IPS-15b (cell line): Measurements from ENCODE around the gene CDH5.

Source experiments
- H3K27me3 ChIP-seq: one replicate; pipeline ENCODE4 v1.6.1; 2013; ENCODE audit warnings: low read length; ENCODE audit not compliant: control insufficient read depth, insufficient read depth
- H3K36me3 ChIP-seq: one replicate; pipeline ENCODE4 v1.6.1; 2013; ENCODE audit warnings: low read length; ENCODE audit not compliant: control insufficient read depth, insufficient read depth
- H3K4me1 ChIP-seq: one replicate; pipeline ENCODE4 v1.6.1; 2013; ENCODE audit warnings: mild to moderate bottlenecking, low read length; ENCODE audit not compliant: control insufficient read depth, insufficient read depth
- H3K4me3 ChIP-seq: one replicate; pipeline ENCODE4 v1.5.1; 2013; ENCODE audit warnings: low read depth, low read length
- H3K9ac ChIP-seq: one replicate; pipeline ENCODE4 v1.6.1; 2013; ENCODE audit warnings: low read depth, mild to moderate bottlenecking, low read length
- H3K9me3 ChIP-seq: one replicate; pipeline ENCODE4 v1.6.1; 2013; ENCODE audit warnings: mild to moderate bottlenecking, low read length; ENCODE audit not compliant: control insufficient read depth, insufficient read depth

Gene CDH5

DNA sequence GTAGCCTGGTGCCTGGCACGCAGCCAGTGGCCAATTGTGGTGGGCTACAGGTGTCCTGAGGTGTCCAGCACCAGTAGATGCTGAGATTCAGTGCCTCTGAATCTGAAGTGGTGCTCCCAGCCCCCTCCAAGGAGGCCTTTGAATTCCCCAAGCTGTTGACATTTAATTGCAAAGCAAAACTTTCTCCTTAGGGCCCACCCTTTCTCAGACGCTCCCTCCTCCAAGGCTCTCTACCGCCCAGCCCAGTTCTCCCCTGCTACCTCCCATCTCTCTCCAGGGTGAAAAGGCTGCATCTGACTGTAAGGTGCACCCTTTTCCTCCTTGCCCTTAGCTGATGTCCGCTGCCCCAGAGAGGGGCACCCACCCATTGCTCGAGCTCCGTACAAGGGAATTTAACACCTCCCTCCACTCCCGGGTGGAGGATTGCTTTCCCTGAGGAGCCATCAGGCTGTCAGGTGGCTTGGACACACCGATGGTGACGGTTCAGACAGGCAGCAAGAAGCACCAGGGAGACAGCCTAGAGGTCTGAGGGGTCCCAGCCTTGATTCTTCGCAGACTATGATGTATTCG, 62.3 kb downstream of the CDH5 start:
- Histone ChIP-seq H3K36me3 (no peaks in the 10 kb centered on the region), H3K27me3 (peaks cover 80% of the 10 kb centered on the region), H3K9ac (no peak overlapping the region), H3K9me3 (no peaks in the 10 kb centered on the region), H3K4me1 (peaks cover 9% of the 10 kb centered on the region), H3K4me3 (peak overlapping the region; percentile 63)

DNA sequence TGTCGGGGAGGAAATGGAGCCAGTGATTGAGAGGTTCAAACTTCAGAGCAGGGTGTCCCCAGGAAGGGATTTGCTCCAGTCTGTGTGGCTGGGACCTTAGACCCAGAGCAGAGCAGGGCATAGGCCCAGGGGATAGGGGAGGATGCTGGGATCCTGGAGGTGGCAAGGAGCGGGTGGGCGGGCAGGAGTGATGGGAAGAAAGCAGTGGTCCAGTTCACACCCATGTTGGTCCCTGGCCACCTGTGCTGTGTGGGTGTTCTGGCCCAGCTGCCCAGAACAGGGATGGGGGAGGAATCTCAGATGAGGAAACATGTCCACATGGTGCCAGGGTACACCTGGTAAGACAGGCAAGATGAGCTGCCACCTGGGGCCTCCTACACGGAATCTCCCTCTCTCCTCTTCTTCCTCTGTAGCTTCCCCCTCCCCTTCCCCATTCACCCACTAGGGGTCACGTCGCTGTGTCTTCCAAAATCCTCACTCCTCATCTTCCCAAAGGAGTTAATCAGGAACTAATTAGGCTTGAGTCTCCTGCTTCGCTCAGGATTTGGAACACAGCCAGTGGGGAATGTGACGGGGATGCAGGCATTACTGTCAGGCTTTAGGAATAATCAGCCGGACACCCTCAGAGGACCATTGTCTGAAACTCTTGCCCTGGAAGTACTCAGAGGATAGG, 62.9 kb downstream of the CDH5 start:
- H3K9me3 ChIP-seq, result no peaks in the 10 kb centered on the region
- H3K36me3 ChIP-seq, result no peaks in the 10 kb centered on the region
- peak overlapping the region; percentile 63 for H3K4me3 ChIP-seq
- H3K4me1 ChIP-seq, result peaks cover 9% of the 10 kb centered on the region
- no peak overlapping the region for H3K9ac ChIP-seq
- H3K27me3 ChIP-seq, result peaks cover 73% of the 10 kb centered on the region

DNA sequence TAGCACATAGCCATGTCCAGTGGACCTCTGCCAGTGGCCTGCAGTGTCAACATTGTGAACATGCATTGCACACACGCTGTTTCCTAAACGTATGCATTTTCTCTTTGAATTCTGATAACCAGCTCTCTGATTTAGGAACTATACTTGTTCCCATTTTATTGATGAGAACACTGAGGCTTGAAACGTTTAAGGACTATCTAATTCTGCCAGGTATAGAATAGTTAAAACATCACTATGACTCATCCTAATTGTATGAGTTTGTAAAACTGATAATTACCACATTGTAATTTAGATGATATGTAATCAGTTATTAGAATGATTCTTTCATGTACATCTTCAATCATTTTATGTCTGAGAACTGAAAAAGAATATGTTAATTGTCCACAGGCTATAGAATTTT, 63.7 kb downstream of the CDH5 start:
- Histone ChIP-seq H3K36me3 (no peaks in the 10 kb centered on the region), H3K9ac (no peak overlapping the region), H3K4me3 (no peak overlapping the region), H3K9me3 (no peaks in the 10 kb centered on the region), H3K4me1 (peaks cover 12% of the 10 kb centered on the region), H3K27me3 (peaks cover 68% of the 10 kb centered on the region)

DNA sequence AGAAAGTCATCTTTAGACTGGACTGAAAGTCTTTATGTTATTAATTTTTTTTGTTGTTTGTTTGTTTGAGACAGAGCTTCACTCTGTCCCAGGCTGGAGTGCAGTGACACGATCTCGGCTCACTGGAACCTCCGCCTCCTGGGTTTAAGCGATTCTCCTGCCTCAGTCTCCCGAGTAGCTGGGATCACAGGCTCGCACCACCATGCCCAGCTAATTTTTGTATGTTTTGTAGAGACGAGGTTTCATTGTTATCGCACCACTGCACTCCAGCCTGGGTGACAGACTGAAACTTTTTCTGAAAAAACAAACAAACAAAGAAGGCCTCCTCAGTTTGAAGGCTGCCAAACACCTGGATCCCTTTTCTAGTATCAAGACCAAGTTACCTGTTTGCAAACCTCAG, 65.3 kb downstream of the CDH5 start:
- H3K9ac ChIP-seq, result no peak overlapping the region
- no peak overlapping the region for H3K4me3 ChIP-seq
- H3K36me3 ChIP-seq, result no peaks in the 10 kb centered on the region
- peaks cover 52% of the 10 kb centered on the region for H3K27me3 ChIP-seq
- H3K4me1 ChIP-seq, result peaks cover 12% of the 10 kb centered on the region
- no peaks in the 10 kb centered on the region for H3K9me3 ChIP-seq

DNA sequence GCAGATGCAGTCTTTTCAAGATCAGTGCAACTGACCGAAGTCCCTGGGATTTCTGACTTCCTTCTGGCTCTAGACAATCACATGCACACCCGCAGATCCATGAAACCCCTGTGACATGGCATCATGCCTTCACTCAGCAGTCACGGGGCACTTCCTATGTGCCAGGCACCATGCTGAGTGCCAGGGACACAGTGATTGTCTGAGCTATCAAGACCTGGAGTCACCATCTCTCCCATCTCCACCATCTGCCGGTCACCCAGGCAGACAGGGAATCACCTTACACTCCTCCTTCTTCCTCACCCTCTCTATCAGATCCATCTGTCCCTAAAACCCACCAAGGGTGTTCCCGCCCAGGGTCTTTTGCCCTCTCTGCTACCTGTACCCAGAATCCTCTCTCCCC, 65.9 kb downstream of the CDH5 start:
- Histone ChIP-seq H3K9ac (no peak overlapping the region), H3K4me1 (peaks cover 12% of the 10 kb centered on the region), H3K36me3 (no peaks in the 10 kb centered on the region), H3K27me3 (peaks cover 52% of the 10 kb centered on the region), H3K9me3 (no peaks in the 10 kb centered on the region), H3K4me3 (no peak overlapping the region)

DNA sequence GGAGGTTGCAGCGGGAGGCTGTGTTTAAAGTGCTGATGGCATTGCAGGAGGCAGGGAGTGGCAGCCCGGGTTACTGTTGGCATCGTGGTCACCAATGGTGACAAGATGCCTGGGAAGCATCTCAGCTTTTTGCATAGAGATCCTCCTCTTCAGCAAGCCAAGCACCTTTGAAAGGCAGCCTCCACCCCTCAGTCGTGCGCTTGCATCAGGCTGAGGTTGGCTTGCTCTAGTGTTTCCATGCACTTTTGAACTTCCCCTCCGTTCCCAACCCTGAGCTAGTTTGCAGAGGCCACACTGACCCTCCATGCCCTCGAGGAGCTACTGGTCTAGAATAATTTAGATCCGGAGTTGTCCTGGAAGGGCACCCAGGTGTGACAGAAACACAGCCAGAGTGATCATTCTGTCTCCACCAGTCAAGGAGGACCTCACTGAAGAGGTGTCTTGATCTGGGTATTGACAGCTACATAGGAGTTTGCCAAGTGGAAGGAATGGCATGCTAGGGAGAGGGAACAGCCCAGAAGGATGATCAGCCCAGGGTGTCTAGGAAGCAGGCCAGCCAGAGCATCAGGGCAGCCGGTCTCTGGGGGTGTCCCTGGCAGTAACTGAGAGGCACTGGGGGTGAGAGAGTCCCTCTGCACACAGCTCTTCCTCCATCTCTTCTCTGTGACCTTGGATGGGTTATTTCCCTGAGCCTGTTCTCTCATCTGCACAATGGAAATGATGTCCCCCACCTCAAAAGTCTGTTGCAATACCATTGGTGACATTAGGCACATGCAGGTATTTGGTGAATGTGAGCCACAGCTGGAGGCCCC, 68.3 kb downstream of the CDH5 start:
- Histone ChIP-seq H3K9me3 (no peaks in the 10 kb centered on the region), H3K27me3 (peaks cover 28% of the 10 kb centered on the region), H3K36me3 (no peaks in the 10 kb centered on the region), H3K9ac (no peak overlapping the region), H3K4me1 (peaks cover 3% of the 10 kb centered on the region), H3K4me3 (no peak overlapping the region)

DNA sequence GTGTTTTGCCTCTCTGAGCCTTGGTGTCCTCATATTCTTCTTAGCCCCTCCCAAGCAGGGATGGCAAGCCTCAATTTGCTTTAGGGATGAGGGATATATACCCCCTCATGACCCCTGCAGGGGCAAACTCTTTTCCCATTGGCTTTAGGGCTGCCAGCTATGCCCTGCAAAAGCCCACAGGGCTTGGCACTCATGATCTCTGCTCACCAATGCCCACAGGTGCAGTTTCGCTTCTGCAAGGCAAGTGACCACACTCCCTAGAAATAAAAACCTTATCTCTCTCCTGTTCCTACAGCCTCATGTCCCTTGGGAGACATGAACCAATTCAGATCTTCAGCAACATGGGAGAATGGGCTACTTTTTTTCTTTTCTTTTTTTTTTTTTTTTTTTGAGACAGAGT, 69.4 kb downstream of the CDH5 start:
- Histone ChIP-seq H3K27me3 (peaks cover 18% of the 10 kb centered on the region), H3K36me3 (no peaks in the 10 kb centered on the region), H3K9me3 (no peaks in the 10 kb centered on the region), H3K4me3 (no peak overlapping the region), H3K4me1 (peaks cover 3% of the 10 kb centered on the region), H3K9ac (no peak overlapping the region)

DNA sequence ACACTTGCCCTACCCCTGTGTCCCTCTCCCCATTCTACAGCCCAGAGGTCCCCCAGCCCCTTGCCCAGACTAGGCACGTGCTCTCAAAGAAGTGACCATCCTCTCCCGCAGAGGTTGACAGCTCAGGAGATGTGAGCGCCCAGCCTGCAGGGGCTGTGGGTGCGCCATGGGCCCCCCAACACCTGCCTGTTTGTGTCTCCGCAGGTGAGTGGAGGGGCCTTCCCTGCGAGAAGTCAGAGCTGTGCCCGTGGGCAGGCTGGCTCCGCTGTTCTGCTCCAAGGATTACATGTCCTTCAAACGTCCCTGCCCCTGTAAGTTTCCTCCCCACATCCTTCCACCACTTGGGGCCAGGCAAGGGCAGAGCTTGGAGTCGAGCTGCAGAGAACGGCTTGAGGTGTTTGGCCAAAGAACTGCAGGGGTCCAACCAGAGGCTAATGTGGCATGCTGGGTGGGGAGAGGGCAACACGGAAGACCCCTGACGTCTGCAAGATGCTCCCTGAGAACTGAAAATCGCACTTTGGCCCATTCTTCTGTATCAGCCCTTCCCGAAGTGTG, 71.0 kb downstream of the CDH5 start:
- Histone ChIP-seq H3K27me3 (peaks cover 6% of the 10 kb centered on the region), H3K4me1 (peaks cover 3% of the 10 kb centered on the region), H3K36me3 (no peaks in the 10 kb centered on the region), H3K9ac (no peak overlapping the region), H3K9me3 (no peaks in the 10 kb centered on the region), H3K4me3 (no peak overlapping the region)

DNA sequence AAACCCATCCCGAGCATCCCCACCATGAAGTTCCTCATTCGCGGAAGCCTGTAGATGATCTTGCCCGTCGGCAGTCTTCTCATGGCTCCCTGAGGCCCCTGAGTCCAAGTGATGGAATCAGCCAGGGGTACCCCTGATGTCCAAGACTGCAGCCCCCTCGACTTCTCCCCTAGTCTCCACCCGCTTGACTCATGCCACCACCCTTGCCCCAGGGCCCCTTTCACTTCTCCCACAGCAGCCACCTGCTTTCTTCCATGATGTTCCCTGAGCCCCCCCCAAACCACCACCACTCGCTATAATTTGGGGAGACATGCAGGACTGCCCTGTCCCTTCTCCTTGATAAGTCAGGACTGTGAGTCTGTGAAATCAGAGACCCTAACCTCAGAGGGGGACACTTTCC, 72.0 kb downstream of the CDH5 start:
- Histone ChIP-seq H3K27me3 (peaks cover 2% of the 10 kb centered on the region), H3K36me3 (no peaks in the 10 kb centered on the region), H3K4me3 (no peak overlapping the region), H3K4me1 (peaks cover 3% of the 10 kb centered on the region), H3K9me3 (no peaks in the 10 kb centered on the region), H3K9ac (no peak overlapping the region)

DNA sequence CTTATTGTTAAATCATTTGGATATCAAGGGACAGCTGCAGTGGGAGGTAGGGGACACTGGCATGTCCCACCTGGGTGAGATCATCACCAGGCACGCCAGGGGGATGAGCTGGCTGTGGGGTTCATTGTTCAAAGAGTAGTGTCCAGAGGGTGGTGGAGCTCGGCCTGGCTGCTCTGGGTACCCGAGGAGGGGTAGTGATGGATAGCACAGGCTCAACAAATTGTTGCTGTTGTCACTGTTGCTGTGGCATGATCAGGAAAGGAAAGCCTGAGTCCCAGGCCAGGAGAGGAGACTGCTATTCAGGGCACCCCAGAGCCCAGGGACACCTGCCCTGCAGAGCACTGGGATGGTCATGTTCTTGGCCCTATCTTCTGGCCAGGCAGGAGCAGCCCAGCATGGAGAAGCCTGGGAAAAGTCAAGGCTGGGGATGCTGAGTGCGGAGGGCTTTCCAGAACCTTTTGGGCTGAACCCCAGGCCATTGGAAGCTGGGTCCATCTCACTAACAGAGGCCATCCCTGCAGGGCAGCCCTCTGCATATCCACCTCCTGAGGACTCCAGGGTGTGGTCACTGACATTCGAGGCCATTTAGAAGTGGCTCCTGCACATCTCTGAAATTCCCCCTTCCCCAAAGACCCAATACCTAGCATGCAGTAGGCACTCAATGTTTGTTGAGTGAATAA, 72.7 kb downstream of the CDH5 start:
- peaks cover 2% of the 10 kb centered on the region for H3K27me3 ChIP-seq
- H3K9me3 ChIP-seq, result no peaks in the 10 kb centered on the region
- no peak overlapping the region for H3K4me3 ChIP-seq
- H3K9ac ChIP-seq, result no peak overlapping the region
- peaks cover 3% of the 10 kb centered on the region for H3K4me1 ChIP-seq
- no peaks in the 10 kb centered on the region for H3K36me3 ChIP-seq

DNA sequence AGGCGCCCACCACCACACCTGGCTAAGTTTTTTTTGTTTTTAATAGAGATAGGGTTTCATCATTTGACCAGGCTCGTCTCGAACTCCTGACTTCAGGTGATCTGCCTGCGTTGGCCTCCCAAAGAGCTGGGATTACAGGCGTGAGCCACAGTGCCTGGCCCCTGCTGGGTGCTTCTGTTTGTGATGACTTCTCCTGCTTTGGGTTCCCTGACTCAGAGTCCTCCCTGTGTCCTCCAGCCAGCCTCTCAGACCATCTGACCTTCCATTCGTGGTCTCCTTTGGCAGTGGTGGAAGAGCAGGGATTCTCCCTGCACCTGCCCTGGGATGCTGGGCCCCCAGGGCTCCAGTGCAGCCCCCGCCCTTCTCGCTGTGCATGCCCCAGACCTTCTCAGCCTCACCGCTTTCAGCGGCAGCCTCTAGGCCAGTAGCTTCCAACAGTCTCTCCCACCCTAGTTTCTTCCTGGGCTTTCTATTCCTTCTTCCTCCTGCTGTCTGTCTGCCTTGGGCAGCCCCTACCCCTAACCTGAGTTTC, 73.8 kb downstream of the CDH5 start:
- Histone ChIP-seq H3K4me1 (no peaks in the 10 kb centered on the region), H3K27me3 (no peaks in the 10 kb centered on the region), H3K4me3 (no peak overlapping the region), H3K36me3 (no peaks in the 10 kb centered on the region), H3K9me3 (no peaks in the 10 kb centered on the region), H3K9ac (no peak overlapping the region)
